ENCODE results near the gene DNM2. TPM values are rescaled to one million over a fixed set of nuclear protein-coding genes. Genes with fewer than 3 reads are reported as not detected.
A peak's percentile ranks its signal among the peaks of the same experiment; 100 is the strongest.
"Not testable (repeated sequence)": the region's sequence is repeated elsewhere in the genome, so short reads cannot be mapped to it uniquely, and the experiment has no call there.

DNM2 gene
- polyA plus RNA-seq, 4 donors, result 145 to 248 (median 166) TPM

GRCh38 chr19:10832939-10833296 lies 115.0 kb downstream of the DNM2 start:
- Histone ChIP-seq H3K4me1 (ENCODE audit: control insufficient read depth in 3 of 3, insufficient read depth in 2 of 3, low read depth in 1 of 3, low read length in 2 of 3) (peaks cover 0 to 14% (median 0%) of the 10 kb centered on the region in 3 donors), H3K4me3 (ENCODE audit: low read depth in 1 of 3, low read length in 3 of 3) (no peak overlapping the region), H3K36me3 (ENCODE audit: control insufficient read depth in 3 of 3, insufficient read depth in 2 of 3, low read depth in 1 of 3, low read length in 3 of 3) (peaks cover 13 to 69% (median 21%) of the 10 kb centered on the region in 3 donors), H3K27me3 (ENCODE audit: control insufficient read depth in 3 of 3, insufficient read depth in 3 of 3, low read length in 3 of 3) (no peaks in the 10 kb centered on the region), H3K9me3 (ENCODE audit: control insufficient read depth in 2 of 2, insufficient read depth in 1 of 2, low read depth in 1 of 2, low read length in 1 of 2) (peaks cover 0 to 12% of the 10 kb centered on the region in 2 donors), H3K27ac (ENCODE audit: low read depth in 1 of 3, low read length in 2 of 3) (no peak overlapping the region)
- DNase-seq (no peak), FAIRE-seq (no peak)
- WGBS, 3 donors, result 84 to 92% (median 91%) methylated on average over 20 of the region's 20 CpGs

- Histone ChIP-seq H3K4me1 (ENCODE audit: control insufficient read depth in 3 of 3, insufficient read depth in 2 of 3, low read depth in 1 of 3, low read length in 2 of 3) (peaks cover 0 to 14% (median 0%) of the 10 kb centered on the region in 3 donors), H3K4me3 (ENCODE audit: low read depth in 1 of 3, low read length in 3 of 3) (peak overlapping the region in 2 of 3 donors; percentile 70 to 96), H3K36me3 (ENCODE audit: control insufficient read depth in 3 of 3, insufficient read depth in 2 of 3, low read depth in 1 of 3, low read length in 3 of 3) (peaks cover 6 to 50% (median 16%) of the 10 kb centered on the region in 3 donors), H3K9me3 (ENCODE audit: control insufficient read depth in 2 of 2, insufficient read depth in 1 of 2, low read depth in 1 of 2, low read length in 1 of 2) (peaks cover 0 to 12% of the 10 kb centered on the region in 2 donors), H3K27ac (ENCODE audit: low read depth in 1 of 3, low read length in 2 of 3) (peak overlapping the region; percentile 52 to 100 (median 93)), H3K27me3 (ENCODE audit: control insufficient read depth in 3 of 3, insufficient read depth in 3 of 3, low read length in 3 of 3) (no peaks in the 10 kb centered on the region)
- DNase-seq, result peak in 1 of 2 donors; percentile 100
- no peak for FAIRE-seq
- WGBS, 3 donors, result 34 to 52% (median 49%) methylated on average over 31 to 32 of the region's 32 CpGs
These were observed 117.3 kb downstream of the DNM2 start for GRCh38 chr19:10835089-10835753.

GRCh38 chr19:10835754-10836478 lies 118.0 kb downstream of the DNM2 start, which contains the start of gene TMED1:
Gene TMED1, minus strand, starts transcription at chr19:10836212. Its CDS starts 21 bp downstream, at chr19:10836191.
- H3K9me3 ChIP-seq (ENCODE audit: control insufficient read depth in 2 of 2, insufficient read depth in 1 of 2, low read depth in 1 of 2, low read length in 1 of 2), result peaks cover 0 to 12% of the 10 kb centered on the region in 2 donors
- H3K36me3 ChIP-seq (ENCODE audit: control insufficient read depth in 3 of 3, insufficient read depth in 2 of 3, low read depth in 1 of 3, low read length in 3 of 3), result peaks cover 3 to 43% (median 11%) of the 10 kb centered on the region in 3 donors
- H3K4me1 ChIP-seq (ENCODE audit: control insufficient read depth in 3 of 3, insufficient read depth in 2 of 3, low read depth in 1 of 3, low read length in 2 of 3), result peaks cover 0 to 14% (median 0%) of the 10 kb centered on the region in 3 donors
- peak within 1 kb of the TSS; percentile 37 to 96 (median 70) for H3K4me3 ChIP-seq (ENCODE audit: low read depth in 1 of 3, low read length in 3 of 3)
- H3K27ac ChIP-seq (ENCODE audit: low read depth in 1 of 3, low read length in 2 of 3), result peak within 1 kb of the TSS; percentile 92 to 100 (median 93)
- FAIRE-seq (no peak), DNase-seq (peak; percentile 92 to 99)
- H3K27me3 ChIP-seq (ENCODE audit: control insufficient read depth in 3 of 3, insufficient read depth in 3 of 3, low read length in 3 of 3), result no peaks in the 10 kb centered on the region
- WGBS, 3 donors, result 0 to 1% (median 1%) methylated on average over 50 of the region's 50 CpGs

GRCh38 chr19:10836479-10837330 lies 118.8 kb downstream of the DNM2 start:
- 34 to 38% (median 37%) methylated on average over 38 of the region's 38 CpGs for WGBS, 3 donors
- Histone ChIP-seq H3K9me3 (ENCODE audit: control insufficient read depth in 2 of 2, insufficient read depth in 1 of 2, low read depth in 1 of 2, low read length in 1 of 2) (peaks cover 0 to 12% of the 10 kb centered on the region in 2 donors), H3K27me3 (ENCODE audit: control insufficient read depth in 3 of 3, insufficient read depth in 3 of 3, low read length in 3 of 3) (no peaks in the 10 kb centered on the region), H3K27ac (ENCODE audit: low read depth in 1 of 3, low read length in 2 of 3) (peak overlapping the region; percentile 92 to 100 (median 93)), H3K4me1 (ENCODE audit: control insufficient read depth in 3 of 3, insufficient read depth in 2 of 3, low read depth in 1 of 3, low read length in 2 of 3) (peaks cover 0 to 14% (median 0%) of the 10 kb centered on the region in 3 donors), H3K4me3 (ENCODE audit: low read depth in 1 of 3, low read length in 3 of 3) (peak overlapping the region in 2 of 3 donors; percentile 70 to 96), H3K36me3 (ENCODE audit: control insufficient read depth in 3 of 3, insufficient read depth in 2 of 3, low read depth in 1 of 3, low read length in 3 of 3) (peaks cover 3 to 35% (median 5%) of the 10 kb centered on the region in 3 donors)
- DNase-seq (peak; percentile 86 to 94), FAIRE-seq (no peak)

- 95 to 96% (median 96%) methylated on average over 7 of the region's 7 CpGs for WGBS, 3 donors
- peaks cover 2 to 26% (median 3%) of the 10 kb centered on the region in 3 donors for H3K36me3 ChIP-seq (ENCODE audit: control insufficient read depth in 3 of 3, insufficient read depth in 2 of 3, low read depth in 1 of 3, low read length in 3 of 3)
- not testable (repeated sequence) for FAIRE-seq; H3K27ac ChIP-seq (ENCODE audit: low read depth in 1 of 3, low read length in 2 of 3); DNase-seq; H3K27me3 ChIP-seq (ENCODE audit: control insufficient read depth in 3 of 3, insufficient read depth in 3 of 3, low read length in 3 of 3); H3K4me3 ChIP-seq (ENCODE audit: low read depth in 1 of 3, low read length in 3 of 3)
- peaks cover 0 to 14% (median 0%) of the 10 kb centered on the region in 3 donors for H3K4me1 ChIP-seq (ENCODE audit: control insufficient read depth in 3 of 3, insufficient read depth in 2 of 3, low read depth in 1 of 3, low read length in 2 of 3)
- peaks cover 0 to 12% of the 10 kb centered on the region in 2 donors for H3K9me3 ChIP-seq (ENCODE audit: control insufficient read depth in 2 of 2, insufficient read depth in 1 of 2, low read depth in 1 of 2, low read length in 1 of 2)
These were observed 119.8 kb downstream of the DNM2 start for GRCh38 chr19:10837649-10838048.

- Histone ChIP-seq H3K4me1 (ENCODE audit: control insufficient read depth in 3 of 3, insufficient read depth in 2 of 3, low read depth in 1 of 3, low read length in 2 of 3) (peaks cover 0 to 14% (median 0%) of the 10 kb centered on the region in 3 donors), H3K36me3 (ENCODE audit: control insufficient read depth in 3 of 3, insufficient read depth in 2 of 3, low read depth in 1 of 3, low read length in 3 of 3) (peaks cover 0 to 19% (median 0%) of the 10 kb centered on the region in 3 donors), H3K4me3 (ENCODE audit: low read depth in 1 of 3, low read length in 3 of 3) (no peak overlapping the region), H3K27me3 (ENCODE audit: control insufficient read depth in 3 of 3, insufficient read depth in 3 of 3, low read length in 3 of 3) (no peaks in the 10 kb centered on the region), H3K9me3 (ENCODE audit: control insufficient read depth in 2 of 2, insufficient read depth in 1 of 2, low read depth in 1 of 2, low read length in 1 of 2) (peaks cover 0 to 12% of the 10 kb centered on the region in 2 donors), H3K27ac (ENCODE audit: low read depth in 1 of 3, low read length in 2 of 3) (no peak overlapping the region)
- WGBS, 3 donors, result 86 to 88% (median 87%) methylated on average over 11 of the region's 11 CpGs
- FAIRE-seq, result no peak
- no peak for DNase-seq
These were observed 120.5 kb downstream of the DNM2 start for GRCh38 chr19:10838377-10838776.

- 74 to 83% (median 80%) methylated on average over 10 of the region's 10 CpGs for WGBS, 3 donors
- H3K4me1 ChIP-seq (ENCODE audit: control insufficient read depth in 3 of 3, insufficient read depth in 2 of 3, low read depth in 1 of 3, low read length in 2 of 3), result peaks cover 0 to 14% (median 0%) of the 10 kb centered on the region in 3 donors
- no peak for DNase-seq
- H3K9me3 ChIP-seq (ENCODE audit: control insufficient read depth in 2 of 2, insufficient read depth in 1 of 2, low read depth in 1 of 2, low read length in 1 of 2), result peaks cover 0 to 12% of the 10 kb centered on the region in 2 donors
- peaks cover 0 to 9% (median 0%) of the 10 kb centered on the region in 3 donors for H3K36me3 ChIP-seq (ENCODE audit: control insufficient read depth in 3 of 3, insufficient read depth in 2 of 3, low read depth in 1 of 3, low read length in 3 of 3)
- no peaks in the 10 kb centered on the region for H3K27me3 ChIP-seq (ENCODE audit: control insufficient read depth in 3 of 3, insufficient read depth in 3 of 3, low read length in 3 of 3)
- H3K27ac ChIP-seq (ENCODE audit: low read depth in 1 of 3, low read length in 2 of 3), result no peak overlapping the region
- no peak for FAIRE-seq
- no peak overlapping the region for H3K4me3 ChIP-seq (ENCODE audit: low read depth in 1 of 3, low read length in 3 of 3)
These were observed 121.5 kb downstream of the DNM2 start for GRCh38 chr19:10839114-10840050.

Data from small intestine (tissue), 7 donors.